HT-29 (cell line): ENCODE data around the gene TMEM245. TPM values are rescaled to one million over a fixed set of nuclear protein-coding genes. Genes with fewer than 3 reads are reported as not detected.

Experiments used
- DNase-seq: peaks from one replicate; pipeline ENCODE4 v3.0.0-alpha.2; 2015; ENCODE audit warnings: low spot score
- total RNA-seq: library from RNA; depleted of rRNA; stranded (reverse); fragments of >200 nt; shearing (Covaris generic); gene quantifications from 2 replicates; pipeline ENCODE4 v1.2.3, GENCODE V29; 2014; rRNA removed

Gene TMEM245
- total RNA-seq: 14.8 and 17.1 TPM in 2 replicates

- DNase-seq: peak; percentile 96
Observed at GRCh38 chr9:109119439-109120203, at the start of gene TMEM245. TSS of gene TMEM245 (minus strand) at chr9:109119947. CDS start at chr9:109119913, 34 bp downstream.

DNA sequence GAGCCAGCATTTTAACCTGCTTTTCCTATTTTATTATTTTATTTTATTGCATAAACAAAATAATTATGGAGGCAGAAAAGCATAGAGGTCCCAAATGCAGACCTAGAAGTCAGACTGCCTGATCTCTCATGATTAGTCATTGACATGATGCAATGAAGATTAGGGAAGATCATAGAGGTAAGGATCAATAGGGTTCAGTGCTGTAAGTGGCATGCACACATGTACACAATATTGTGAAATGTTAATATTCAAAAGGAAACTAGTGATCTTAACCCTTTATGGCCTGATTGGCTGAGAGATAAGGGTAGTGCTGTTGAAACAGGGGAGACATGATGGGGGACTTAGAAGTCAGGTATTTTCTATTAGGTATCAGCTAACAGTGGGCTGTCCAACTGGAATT, 48.4 kb upstream of the TMEM245 start:
- no peak for DNase-seq

DNA sequence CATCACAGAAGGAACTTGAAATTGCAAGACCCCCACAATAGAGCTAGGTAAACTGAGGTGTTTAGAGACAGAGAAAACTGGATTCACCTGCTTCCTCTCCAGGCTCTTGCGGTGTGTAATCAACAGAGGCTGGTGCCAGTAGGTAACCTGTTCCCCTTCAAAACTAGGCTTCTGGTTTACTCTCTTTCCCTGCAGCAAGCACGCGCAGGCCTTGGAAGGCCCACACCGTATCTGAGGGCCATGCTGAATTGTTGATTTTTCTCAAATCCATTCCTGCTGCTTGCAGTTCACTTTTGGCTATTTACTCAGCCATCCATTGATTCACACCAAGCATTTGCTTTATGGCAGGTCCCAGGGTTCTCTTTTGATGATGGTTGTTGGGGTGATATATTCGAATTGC, 48.0 kb upstream of the TMEM245 start:
- no peak for DNase-seq

DNA sequence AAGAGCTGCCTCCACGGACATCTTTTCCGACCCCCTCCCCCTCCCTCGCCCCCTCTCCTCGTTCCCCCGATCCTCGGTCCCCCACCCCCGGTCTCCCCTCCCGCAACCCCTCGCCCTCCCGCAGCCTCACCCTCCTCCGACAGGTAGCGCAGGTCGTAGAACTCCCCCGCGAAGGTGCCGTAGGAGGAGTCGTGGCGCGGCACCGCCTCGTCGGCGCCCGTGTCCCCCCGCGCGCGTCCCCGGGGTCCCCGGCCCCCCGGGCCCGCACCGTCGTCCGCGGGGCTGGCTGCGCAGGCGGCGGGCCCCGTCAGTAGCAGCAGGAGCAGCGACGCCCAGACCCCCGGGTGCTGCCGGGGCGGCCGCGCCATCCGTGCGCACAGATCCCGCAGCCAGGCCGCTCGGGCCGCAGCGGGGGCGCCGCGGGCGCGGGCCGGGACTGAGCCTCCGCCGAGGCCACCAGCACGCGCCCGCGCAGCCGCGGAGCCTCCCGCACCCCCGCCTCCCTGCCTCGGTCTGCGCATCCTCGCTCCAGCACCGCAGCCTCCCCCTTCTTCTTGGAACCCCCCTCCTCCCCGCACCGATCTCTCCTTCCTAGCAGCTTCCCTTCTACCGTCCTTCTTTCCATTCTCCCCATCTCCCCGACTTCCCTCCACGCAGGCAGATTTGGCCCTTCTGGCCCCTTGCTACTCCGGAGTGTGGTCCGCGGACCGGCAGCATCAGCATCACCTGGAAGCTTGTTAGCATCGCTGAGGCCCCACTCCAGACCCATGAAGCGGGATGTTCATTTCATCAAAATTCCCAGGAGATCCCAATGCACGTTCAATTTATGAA, 47.2 kb upstream of the TMEM245 start, which contains the start of gene FRRS1L:
Gene FRRS1L, minus strand, starts transcription at position 479 of the 831 bp plus-strand sequence. Its CDS starts 111 bp downstream, at position 368.
- DNase-seq: no peak

DNA sequence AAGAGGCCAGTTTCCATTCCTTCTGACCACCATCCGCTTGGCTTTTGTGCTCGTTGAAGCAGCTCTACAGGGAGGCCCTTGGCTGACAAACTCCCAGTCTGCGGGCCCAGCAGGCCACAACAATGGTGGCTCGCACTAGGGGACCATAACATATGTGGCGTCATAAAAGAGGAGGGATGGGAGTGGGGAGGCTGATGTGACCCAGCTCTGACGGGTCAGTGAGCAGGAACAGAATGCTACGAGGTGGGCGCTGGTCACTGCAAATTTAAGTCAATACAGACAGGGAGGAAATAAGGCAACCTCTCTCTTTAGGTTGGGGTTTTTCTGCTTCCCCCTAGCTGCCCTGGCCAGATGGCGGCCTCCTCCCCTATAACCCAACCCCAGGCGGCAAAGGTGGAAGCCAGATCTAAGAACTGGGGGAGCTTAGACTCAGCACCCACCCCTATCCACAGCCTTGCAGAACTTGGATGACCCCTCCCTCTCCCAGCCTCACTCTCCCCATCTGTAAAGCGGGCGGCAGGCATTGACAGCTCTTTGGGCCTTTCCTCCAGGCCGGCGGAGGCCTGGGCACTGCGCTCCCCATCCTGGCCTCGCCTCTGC, 46.5 kb upstream of the TMEM245 start:
- no peak for DNase-seq

DNA sequence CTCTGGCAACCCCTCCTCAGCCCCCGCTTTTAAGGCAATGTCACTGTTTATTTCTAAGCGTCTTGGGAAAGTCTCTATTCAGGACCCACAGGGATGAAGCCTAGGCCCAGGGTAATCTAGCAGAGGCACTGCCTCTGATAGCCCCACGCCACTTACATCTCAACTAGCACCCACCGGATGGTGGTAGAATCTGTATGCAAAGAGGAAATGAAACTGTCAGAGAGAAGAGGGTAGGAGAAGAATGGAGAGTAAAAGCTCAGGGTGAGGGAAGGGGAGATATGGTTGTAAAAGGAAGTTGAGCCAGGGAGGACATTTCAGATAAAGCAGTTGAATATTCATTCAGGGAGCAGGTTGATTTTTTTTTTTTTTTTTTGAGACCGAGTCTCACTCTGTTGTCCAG, 44.3 kb upstream of the TMEM245 start:
- no peak for DNase-seq

- DNase-seq: no peak
Observed at GRCh38 chr9:109163194-109163593, 43.4 kb upstream of the TMEM245 start.

DNA sequence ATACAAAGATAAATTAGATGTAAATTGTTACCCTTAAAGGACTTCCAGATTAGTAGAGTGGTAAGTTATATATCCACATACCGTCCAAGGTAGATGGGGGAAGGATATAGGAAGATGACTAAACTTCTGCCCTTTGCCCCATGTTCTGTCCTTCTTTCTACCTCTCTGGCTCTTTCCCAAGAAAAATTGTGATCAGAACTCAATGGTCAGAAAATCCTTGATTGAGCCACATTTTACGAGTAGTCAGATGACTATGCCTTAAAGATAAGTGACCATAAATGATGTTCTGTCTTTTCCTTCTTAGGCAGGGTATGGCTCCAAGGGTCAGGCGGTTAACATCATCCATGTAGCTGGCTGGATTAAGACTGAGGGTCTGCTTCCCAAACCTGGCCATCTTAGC, 42.9 kb upstream of the TMEM245 start:
- DNase-seq: no peak

- no peak for DNase-seq
Observed at GRCh38 chr9:109161471-109161870, 41.7 kb upstream of the TMEM245 start.

DNA sequence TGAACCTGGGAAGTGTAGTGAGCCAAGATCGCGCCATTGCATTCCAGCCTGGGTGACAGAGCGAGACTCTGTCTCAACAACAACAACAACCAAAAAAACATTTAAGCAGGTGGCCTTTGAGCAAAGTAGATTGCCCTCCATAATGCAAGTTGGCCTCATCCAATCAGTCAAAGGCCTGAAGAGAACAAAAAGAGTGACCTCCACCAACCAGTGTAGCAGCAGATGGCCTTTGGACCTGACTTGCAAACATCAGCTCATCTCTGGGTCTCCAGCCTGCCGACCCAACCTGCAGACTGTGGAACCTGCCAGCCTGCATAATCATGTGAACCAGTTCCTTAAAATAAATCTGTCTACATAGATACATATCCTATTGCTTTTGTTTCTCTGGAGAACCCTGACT, 39.8 kb upstream of the TMEM245 start:
- no peak for DNase-seq

- no peak for DNase-seq
Observed at GRCh38 chr9:109158651-109159050, 38.9 kb upstream of the TMEM245 start.

- DNase-seq: no peak
Observed at GRCh38 chr9:109156708-109157107, 37.0 kb upstream of the TMEM245 start.

GRCh38 chr9:109150925-109151545, 31.3 kb upstream of the TMEM245 start:
- no peak for DNase-seq

DNA sequence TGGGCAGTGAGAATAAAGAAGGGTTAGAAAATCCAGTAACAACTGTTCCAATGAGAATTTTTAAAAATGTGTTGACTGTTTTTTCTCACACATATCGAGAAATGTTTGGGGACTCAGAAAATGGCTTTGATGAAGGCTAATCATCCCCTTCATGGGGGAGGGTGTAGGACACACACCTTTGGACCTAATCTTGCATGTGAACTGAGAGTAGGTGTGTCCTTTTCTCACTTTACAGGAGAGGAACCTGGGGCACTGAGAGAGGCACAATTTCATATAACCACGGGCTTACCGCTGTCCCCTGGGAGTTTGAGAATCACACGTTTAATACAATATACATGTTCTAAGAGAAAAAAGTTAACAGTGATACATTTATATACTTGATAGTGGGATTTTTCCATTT, 30.0 kb upstream of the TMEM245 start:
- DNase-seq: no peak

DNA sequence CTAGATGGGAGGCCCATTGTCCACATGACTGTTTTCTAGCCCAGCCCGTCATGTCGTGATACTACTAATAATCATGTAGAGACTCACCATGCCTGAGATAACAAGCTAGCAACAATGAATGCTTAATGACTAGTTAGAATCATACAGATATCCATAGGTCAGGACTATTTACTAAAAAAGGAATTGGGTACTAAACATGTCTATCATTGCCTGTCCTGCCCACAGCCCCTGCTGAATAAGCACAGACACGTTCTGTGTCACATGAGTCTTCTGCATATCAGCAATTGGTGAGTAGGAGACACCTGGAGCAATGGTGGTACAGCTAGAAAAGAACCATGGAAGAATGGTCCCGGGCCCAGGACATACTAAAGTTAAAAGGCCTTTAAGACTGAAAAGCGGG, 29.3 kb upstream of the TMEM245 start:
- no peak for DNase-seq

GRCh38 chr9:109145051-109145450, 25.3 kb upstream of the TMEM245 start:
- DNase-seq: no peak

GRCh38 chr9:109143881-109144562, 24.3 kb upstream of the TMEM245 start:
- DNase-seq: peak; percentile 42

- DNase-seq: no peak
Observed at GRCh38 chr9:109141375-109141774, 21.6 kb upstream of the TMEM245 start.

GRCh38 chr9:109139851-109140250, 20.1 kb upstream of the TMEM245 start:
- no peak for DNase-seq

- no peak for DNase-seq
Observed at GRCh38 chr9:109138421-109138820, 18.7 kb upstream of the TMEM245 start.

GRCh38 chr9:109134167-109134578, 14.4 kb upstream of the TMEM245 start:
- DNase-seq: no peak
